Stromal cell of bone marrow (primary cell): ENCODE data around the gene BLACAT1.
"Not testable (repeated sequence)": the region's sequence is repeated elsewhere in the genome, so short reads cannot be mapped to it uniquely, and the experiment has no call there.

ENCODE experiments used
- DNase-seq: peaks from one replicate; pipeline ENCODE4 v3.0.0-alpha.2; 2012; ENCODE audit warnings: low read depth

The BLACAT1 gene

DNA sequence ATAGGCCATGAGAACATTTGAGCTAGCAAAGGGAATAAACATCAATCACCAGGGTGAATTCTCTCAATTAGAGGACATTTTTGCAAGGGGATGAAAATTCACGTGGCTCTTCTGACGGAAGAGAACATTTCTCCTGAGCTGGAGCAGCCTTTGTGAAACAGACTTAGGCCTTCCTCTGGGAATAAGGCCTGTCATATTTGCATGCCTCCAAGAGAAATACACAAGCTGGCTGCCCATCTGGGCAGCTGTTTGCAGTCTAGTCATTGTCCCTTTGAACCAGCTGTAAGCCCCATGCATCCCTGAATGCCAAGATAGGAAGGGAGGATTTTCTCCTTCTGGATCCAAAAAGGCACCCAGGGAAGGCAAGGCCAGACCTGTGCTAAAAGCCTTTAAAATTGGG is 39.5 kb downstream of the BLACAT1 start:
- DNase-seq = no peak

GRCh38 chr1:205410581-205411298 is 45.1 kb downstream of the BLACAT1 start:
- DNase-seq = no peak

- no peak for DNase-seq
Observed at GRCh38 chr1:205407970-205408369, 47.9 kb downstream of the BLACAT1 start.

DNA sequence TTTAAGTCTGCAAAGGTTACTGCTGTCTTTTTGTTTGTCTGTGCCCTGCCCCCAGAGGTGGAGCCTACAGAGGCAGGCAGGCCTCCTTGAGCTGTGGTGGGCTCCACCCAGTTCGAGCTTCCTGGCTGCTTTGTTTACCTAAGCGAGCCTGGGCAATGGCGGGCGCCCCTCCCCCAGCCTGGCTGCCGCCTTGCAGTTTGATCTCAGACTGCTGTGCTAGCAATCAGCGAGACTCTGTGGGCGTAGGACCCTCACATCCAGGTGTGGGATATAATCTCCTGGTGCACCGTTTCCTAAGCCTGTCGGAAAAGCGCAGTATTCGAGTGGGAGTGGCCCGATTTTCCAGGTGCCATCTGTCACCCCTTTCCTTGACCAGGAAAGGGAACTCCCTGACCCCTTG is 49.6 kb downstream of the BLACAT1 start:
- DNase-seq = not testable (repeated sequence)
